Breast epithelium (tissue), 3 donors: ENCODE data around the gene LHFPL3.

Experiments used
- CTCF ChIP-seq, 3 donors: fragments of 450-650 bp; IDR thresholded peaks; one replicate each; pipeline ENCODE4 v1.5.1; 2016 to 2017; ENCODE audit warnings: antibody characterized with exemption in 3 of 3, mild to moderate bottlenecking in 3 of 3, moderate library complexity in 3 of 3
- POLR2AphosphoS5 ChIP-seq, 3 donors: sonication (generic); formaldehyde crosslinking; IDR thresholded peaks; one replicate each; pipeline ENCODE4 v1.6.1; 2017; ENCODE audit warnings: antibody characterized with exemption in 3 of 3

DNA sequence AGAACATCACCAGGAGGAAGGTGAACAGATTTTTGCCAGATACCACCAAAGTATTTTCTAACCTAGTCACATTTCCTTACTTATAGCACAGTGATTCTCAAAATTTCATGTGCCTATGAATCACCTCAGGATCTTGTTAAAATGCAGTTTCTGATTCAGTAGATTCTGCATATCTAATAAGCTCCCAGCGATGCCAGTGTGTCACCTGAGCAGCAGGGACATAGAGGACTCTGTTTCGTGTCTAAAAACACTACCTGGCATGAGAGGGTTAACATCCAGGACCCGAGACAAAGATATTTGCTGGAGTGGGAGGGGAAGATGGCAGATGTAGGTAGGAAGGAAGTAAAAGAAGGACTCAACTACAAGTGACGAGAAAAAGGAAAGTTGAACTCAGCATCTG is 433.5 kb downstream of the LHFPL3 start:
- no peak for TF ChIP-seq CTCF (IDR thresholded peaks at IDR 0.05)
- TF ChIP-seq POLR2AphosphoS5 (IDR thresholded peaks at IDR 0.05), result no peak
